K562 (cell line): ENCODE measurements around the gene FNDC4. TPM values are rescaled to one million over a fixed set of nuclear protein-coding genes. Genes with fewer than 3 reads are reported as not detected.
A peak's percentile ranks its signal among the peaks of the same experiment; 100 is the strongest.

ENCODE experiments used
- ARID1B ChIP-seq: fragments of 450-650 bp; IDR thresholded peaks from 2 replicates; pipeline ENCODE4 v1.6.1; 2016; ENCODE audit warnings: antibody characterized with exemption, mild to moderate bottlenecking, inconsistent platforms
- ATF7 ChIP-seq: fragments of 450-650 bp; IDR thresholded peaks from 2 replicates; pipeline ENCODE4 v1.7.1; 2014; ENCODE audit warnings: mild to moderate bottlenecking, moderate library complexity
- CBFA2T3 ChIP-seq: fragments of 450-650 bp; IDR thresholded peaks from 2 replicates; pipeline ENCODE4 v1.6.1; 2017
- CEBPB ChIP-seq: fragments of 450-650 bp; IDR thresholded peaks from 2 replicates; pipeline ENCODE4 v1.6.1; 2016; ENCODE audit warnings: missing genetic modification characterization, missing compliant biosample characterization
- CEBPG ChIP-seq, 3 experiments: fragments of 200-800 bp in 1 of 3; sonication (Bioruptor generic) in 1 of 3; sonication (generic) in 1 of 3; formaldehyde crosslinking in 1 of 3; IDR thresholded peaks in 2 of 3; conservative IDR thresholded peaks in 1 of 3; 2 replicates each; pipeline versions ENCODE4 v1.6.1 to v1.8.0; 2016 to 2022; ENCODE audit warnings: missing compliant biosample characterization in 2 of 3, missing genetic modification characterization in 2 of 3, mild to moderate bottlenecking in 1 of 3, missing genetic modification reagents in 1 of 3
- CREB1 ChIP-seq, 2 experiments: sonication (generic) in 1 of 2; formaldehyde crosslinking in 1 of 2; IDR thresholded peaks; 2 replicates each; pipeline versions ENCODE4 v1.6.1 to v1.8.0; 2012 to 2022; ENCODE audit warnings: inconsistent platforms in 1 of 2, mild to moderate bottlenecking in 1 of 2, missing genetic modification reagents in 1 of 2, moderate library complexity in 1 of 2
- CTBP1 ChIP-seq: fragments of 450-650 bp; IDR thresholded peaks from 2 replicates; pipeline ENCODE4 v1.6.1; 2016; ENCODE audit warnings: borderline replicate concordance
- ESRRA ChIP-seq: fragments of 450-650 bp; IDR thresholded peaks from 2 replicates; pipeline ENCODE4 v1.6.1; 2014; ENCODE audit warnings: low read depth, mild to moderate bottlenecking, moderate library complexity, borderline replicate concordance
- FOXM1 ChIP-seq, 2 experiments: fragments of 450-650 bp in 1 of 2; sonication (generic) in 1 of 2; formaldehyde crosslinking in 1 of 2; IDR thresholded peaks; 2 replicates each; pipeline versions ENCODE4 v1.6.1 to v1.9.0; 2017 to 2022; ENCODE audit warnings: low read depth in 2 of 2, mild to moderate bottlenecking in 2 of 2, missing genetic modification reagents in 1 of 2, moderate library complexity in 1 of 2
- HDAC1 ChIP-seq, 2 experiments: fragments of 450-650 bp; IDR thresholded peaks; 2 replicates each; pipeline ENCODE4 v1.6.1; 2016 to 2017; ENCODE audit warnings: inconsistent platforms in 1 of 2, mild to moderate bottlenecking in 1 of 2, moderate library complexity in 1 of 2
- HDAC2 ChIP-seq: fragments of 450-650 bp; IDR thresholded peaks from 2 replicates; pipeline ENCODE4 v1.6.1; 2016; ENCODE audit warnings: mild to moderate bottlenecking
- LCOR ChIP-seq: sonication (generic); formaldehyde crosslinking; IDR thresholded peaks from 2 replicates; pipeline ENCODE4 v1.8.0; 2022; ENCODE audit warnings: mild to moderate bottlenecking, missing genetic modification reagents
- MTA2 ChIP-seq: fragments of 450-650 bp; IDR thresholded peaks from 2 replicates; pipeline ENCODE4 v1.6.1; 2016; ENCODE audit warnings: low read depth
- MTA3 ChIP-seq: fragments of 450-650 bp; formaldehyde crosslinking; IDR thresholded peaks from 2 replicates; pipeline ENCODE4 v1.6.1; 2017; ENCODE audit warnings: mild to moderate bottlenecking, borderline replicate concordance
- NCOA1 ChIP-seq: fragments of 450-650 bp; IDR thresholded peaks from 2 replicates; pipeline ENCODE4 v1.6.1; 2016; ENCODE audit warnings: low read depth
- NEUROD1 ChIP-seq: fragments of 150-350 bp; IDR thresholded peaks from 2 replicates; pipeline ENCODE4 v1.6.1; 2014; ENCODE audit warnings: borderline replicate concordance, low read length, low read depth; ENCODE audit not compliant: partially characterized antibody
- PKNOX1 ChIP-seq: fragments of 450-650 bp; IDR thresholded peaks from 2 replicates; pipeline ENCODE4 v1.6.1; 2016
- SMAD2 ChIP-seq: fragments of 150-350 bp; IDR thresholded peaks from 2 replicates; pipeline ENCODE4 v1.6.1; 2014; ENCODE audit warnings: low read depth, mild to moderate bottlenecking, low read length
- SOX6 ChIP-seq: fragments of 450-650 bp; IDR thresholded peaks from 2 replicates; pipeline ENCODE4 v1.6.1; 2014; ENCODE audit warnings: mild to moderate bottlenecking
- SPI1 ChIP-seq: IDR thresholded peaks from 2 replicates; pipeline ENCODE4 v1.6.1; 2011; ENCODE audit warnings: low read depth, low read length, control low read depth, borderline replicate concordance
- TAL1 ChIP-seq: fragments of 450-650 bp; IDR thresholded peaks from 2 replicates; pipeline ENCODE4 v1.6.1; 2016; ENCODE audit warnings: mild to moderate bottlenecking
- TEAD4 ChIP-seq, 2 experiments: sonication (generic) in 1 of 2; formaldehyde crosslinking in 1 of 2; IDR thresholded peaks; 2 replicates each; pipeline versions ENCODE4 v1.6.1 to v1.8.0; 2012 to 2022; ENCODE audit warnings: borderline replicate concordance in 1 of 2, inconsistent platforms in 1 of 2, low read length in 1 of 2, mild to moderate bottlenecking in 1 of 2, missing genetic modification reagents in 1 of 2
- ZNF140 ChIP-seq: fragments of 250-450 bp; sonication (Bioruptor Pico); IDR thresholded peaks from 2 replicates; pipeline ENCODE4 v1.8.0; 2021; ENCODE audit warnings: moderate library complexity, mild to moderate bottlenecking, inconsistent platforms
- ZNF384 ChIP-seq: IDR thresholded peaks from 2 replicates; pipeline ENCODE4 v1.6.1; 2012; ENCODE audit warnings: low read depth, low read length, improper control_type of control experiment
- ZNF639 ChIP-seq, 2 experiments: fragments of 200-800 bp in 1 of 2; sonication (Bioruptor generic) in 1 of 2; sonication (generic) in 1 of 2; formaldehyde crosslinking in 1 of 2; IDR thresholded peaks in 1 of 2; conservative IDR thresholded peaks in 1 of 2; 2 replicates each; pipeline versions ENCODE4 v1.5.0 to v1.6.1; 2016 to 2020; ENCODE audit warnings: missing compliant biosample characterization in 1 of 2, missing genetic modification characterization in 1 of 2, missing genetic modification reagents in 1 of 2
- polyA plus RNA-seq, 8 experiments: library from polyadenylated mRNA; depleted of rRNA in 4 of 8; stranded (reverse) in 5 of 8; unstranded in 3 of 8; fragments of >200 nt; fragmentation: Nextera tagmentation in 2 of 8; fragmentation: Illumina TruSeq in 1 of 8; extraction: Ambion mirVana in 2 of 8; extraction: Trizol in 1 of 8; gene quantifications; 2 replicates each; pipeline versions ENCODE4 v1.2.1 to v1.2.3, GENCODE V29; 2011 to 2014; ENCODE audit warnings: inconsistent platforms in 1 of 8, missing spikeins in 1 of 8
- total RNA-seq, 7 experiments: library from RNA; depleted of rRNA in 6 of 7; stranded (reverse); fragments of >200 nt in 6 of 7; fragmentation: Illumina TruSeq in 2 of 7; extraction: Trizol in 2 of 7; gene quantifications; 2 replicates each; pipeline versions ENCODE4 v1.2.1 to v1.2.3, GENCODE V29; 2011 to 2021; ENCODE audit warnings: low replicate concordance in 1 of 7
- TF ChIP-seq, protein P1 (sequence below): fragments of 450-650 bp; formaldehyde crosslinking; IDR thresholded peaks from 2 replicates; pipeline ENCODE4 v1.4.0; 2020; ENCODE audit warnings: mild to moderate bottlenecking, moderate library complexity

The FNDC4 gene
- total and polyA plus RNA-seq, 9 of the 15 experiments (the other 6 are each of a cell fraction or from before 2014, with no cell fraction given) = 0.28 to 4.9 (median 2.3) TPM

DNA sequence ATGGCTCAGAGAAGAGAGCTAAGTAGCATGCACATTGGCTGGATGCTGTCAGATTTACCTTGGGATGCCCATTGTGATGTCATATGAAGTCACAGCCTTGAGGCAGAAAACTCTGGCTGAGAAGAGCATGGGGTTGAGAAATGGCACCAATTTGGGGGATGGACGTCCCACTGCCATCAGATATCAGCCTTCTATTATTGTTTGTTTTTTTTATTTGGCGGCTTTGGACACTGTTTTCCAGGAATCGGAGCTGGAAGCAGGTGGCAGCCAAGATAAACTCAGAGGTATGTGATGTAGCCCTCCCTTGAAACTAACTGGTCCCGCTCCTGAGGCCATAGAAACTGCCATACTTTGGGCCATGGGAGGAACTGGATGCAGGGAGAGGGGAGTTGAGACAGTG, 42.3 kb upstream of the FNDC4 start (continued):
- TF ChIP-seq PKNOX1 (0 out of 2 replicates have a peak, but pooled peaks have one; percentile 16), NEUROD1 (peak; percentile 31), CREB1 (IDR thresholded peaks at IDR 0.05) (no peak), CREB1 (CRISPR knock-in tag; IDR thresholded peaks at IDR 0.05) (peak; percentile 40; the same call in 1 of the 2 replicates), CTBP1 (peak; percentile 83; the same call in 1 of the 2 replicates), SPI1 (peak; percentile 35; the same call in 1 of the 2 replicates), ZNF140 (CRISPR knock-in tag) (no peak), SOX6 (peak; percentile 89), TEAD4 (IDR thresholded peaks at IDR 0.05; ENCODE audit: low read length) (peak; percentile 86), TEAD4 (CRISPR knock-in tag; IDR thresholded peaks at IDR 0.05; ENCODE audit: borderline replicate concordance) (no peak), HDAC2 (peak; percentile 73), FOXM1 (IDR thresholded peaks at IDR 0.05; ENCODE audit: low read depth) (peak; percentile 38; the same call in 1 of the 2 replicates), FOXM1 (CRISPR knock-in tag; IDR thresholded peaks at IDR 0.05; ENCODE audit: low read depth) (no peak), ESRRA (peak; percentile 22; the same call in 1 of the 2 replicates), TAL1 (peak; percentile 79), ATF7 (peak; percentile 65), ARID1B (peak; percentile 91), CBFA2T3 (peak; percentile 82), ZNF384 (peak; percentile 78), NCOA1 (0 out of 2 replicates have a peak, but pooled peaks have one; percentile 27), LCOR (peak; percentile 77), ZNF639 (CRISPR knock-in tag; conservative IDR thresholded peaks at IDR 0.05 in 1 of 2, IDR thresholded peaks at IDR 0.05 in 1 of 2) (no peak), CEBPB (tag) (peak; percentile 35; the same call in 1 of the 2 replicates), HDAC1 (IDR thresholded peaks at IDR 0.05) (no peak), MTA3 (0 out of 2 replicates have a peak, but pooled peaks have one; percentile 26), MTA2 (peak; percentile 66), SMAD2 (no peak), CEBPG (CRISPR knock-in tag; IDR thresholded peaks at IDR 0.05) (0 out of 2 replicates have a peak, but pooled peaks have one; percentile 38), CEBPG (tag; conservative IDR thresholded peaks at IDR 0.05 in 1 of 2, IDR thresholded peaks at IDR 0.05 in 1 of 2) (no peak)
- TF ChIP-seq, protein P1, sequence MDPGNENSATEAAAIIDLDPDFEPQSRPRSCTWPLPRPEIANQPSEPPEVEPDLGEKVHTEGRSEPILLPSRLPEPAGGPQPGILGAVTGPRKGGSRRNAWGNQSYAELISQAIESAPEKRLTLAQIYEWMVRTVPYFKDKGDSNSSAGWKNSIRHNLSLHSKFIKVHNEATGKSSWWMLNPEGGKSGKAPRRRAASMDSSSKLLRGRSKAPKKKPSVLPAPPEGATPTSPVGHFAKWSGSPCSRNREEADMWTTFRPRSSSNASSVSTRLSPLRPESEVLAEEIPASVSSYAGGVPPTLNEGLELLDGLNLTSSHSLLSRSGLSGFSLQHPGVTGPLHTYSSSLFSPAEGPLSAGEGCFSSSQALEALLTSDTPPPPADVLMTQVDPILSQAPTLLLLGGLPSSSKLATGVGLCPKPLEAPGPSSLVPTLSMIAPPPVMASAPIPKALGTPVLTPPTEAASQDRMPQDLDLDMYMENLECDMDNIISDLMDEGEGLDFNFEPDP = no peak
